H1 (cell line): ENCODE results near the gene FIZ1. TPM values are rescaled to one million over a fixed set of nuclear protein-coding genes. Genes with fewer than 3 reads are reported as not detected.
A peak's percentile ranks its signal among the peaks of the same experiment; 100 is the strongest.

ENCODE experiments used
- BCL11A ChIP-seq, 2 experiments: IDR thresholded peaks; one replicate each; pipeline ENCODE4 v1.6.1; 2011; ENCODE audit warnings: low read depth in 2 of 2, low read length in 2 of 2, mild to moderate bottlenecking in 2 of 2
- CHD2 ChIP-seq: IDR thresholded peaks from 2 replicates; pipeline ENCODE4 v1.6.1; 2012; ENCODE audit warnings: low read length, improper control_type of control experiment
- CHD7 ChIP-seq: fragments of 300-600 bp; sonication (generic); IDR thresholded peaks from 2 replicates; pipeline ENCODE4 v1.7.1; 2012; ENCODE audit warnings: low read length, moderate library complexity, mild to moderate bottlenecking, inconsistent platforms; ENCODE audit not compliant: insufficient replicate concordance
- JUN ChIP-seq: IDR thresholded peaks from 2 replicates; pipeline ENCODE4 v1.6.1; 2011; ENCODE audit warnings: low read depth, mild to moderate bottlenecking, improper control_type of control experiment, low read length
- JUND ChIP-seq: IDR thresholded peaks from 2 replicates; pipeline ENCODE4 v1.6.1; 2011; ENCODE audit warnings: mild to moderate bottlenecking, improper control_type of control experiment, low read length
- KDM1A ChIP-seq: fragments of 200-600, 300-600 bp; sonication (generic); IDR thresholded peaks from 2 replicates; pipeline ENCODE4 v1.7.1; 2016; ENCODE audit warnings: mild to moderate bottlenecking, low read length, borderline replicate concordance
- KDM5A ChIP-seq: fragments of 200-600 bp; IDR thresholded peaks from 2 replicates; pipeline ENCODE4 v1.7.1; 2012; ENCODE audit warnings: mild to moderate bottlenecking, low read length, inconsistent platforms, mixed read lengths
- MAFK ChIP-seq: IDR thresholded peaks from 2 replicates; pipeline ENCODE4 v1.6.1; 2012; ENCODE audit warnings: low read depth, mild to moderate bottlenecking, improper control_type of control experiment, low read length
- SRF ChIP-seq: IDR thresholded peaks from 2 replicates; pipeline ENCODE4 v1.6.1; 2011; ENCODE audit warnings: mild to moderate bottlenecking, low read depth, low read length, moderate library complexity
- polyA plus RNA-seq, 7 experiments: library from polyadenylated mRNA; depleted of rRNA in 3 of 7; stranded (reverse) in 5 of 7; unstranded in 2 of 7; fragments of >200 nt in 5 of 7; fragments of 200-250 nt in 2 of 7; gene quantifications; 1 replicate in 5 of 7; 2 replicates in 1 of 7; 4 replicates in 1 of 7; pipeline versions ENCODE4 v1.2.1 to v1.2.3, GENCODE V29; 2011 to 2013; ENCODE audit warnings: missing spikeins in 2 of 7, mixed read lengths in 2 of 7
- total RNA-seq: library from RNA; stranded (reverse); fragmentation: NEBNext Ultra II Directional; extraction: Animal tissue kit (Norgen Biotek cat#: 25700); gene quantifications from 2 replicates; pipeline ENCODE4 v1.2.1, GENCODE V29; 2021

Gene FIZ1
- total and polyA plus RNA-seq, 2 of the 8 experiments (the other 6 are each of a cell fraction or from before 2014, with no cell fraction given) = 9.1 to 18.5 TPM

GRCh38 chr19:55586976-55587668, 12.2 kb downstream of the FIZ1 start (continued):
- TF ChIP-seq CHD7 (no peak), BCL11A (IDR thresholded peaks at IDR 0.05; ENCODE audit: low read depth in 2 of 2, low read length in 2 of 2) (no peak), SRF (no peak), JUN (no peak), MAFK (no peak), CHD2 (peak; percentile 80), KDM1A (no peak), JUND (no peak), KDM5A (no peak)
